Measurements from ENCODE around the gene MICU2.

- TF ChIP-seq CTCF (IDR thresholded peaks at IDR 0.05) (no peak), POLR2A (IDR thresholded peaks at IDR 0.05) (no peak)
Measured at GRCh38 chr13:21546372-21546771, 57.6 kb downstream of the MICU2 start.

Measured in heart left ventricle (tissue), 13 donors.